ENCODE data around the gene CDK10.

The CDK10 gene

GRCh38 chr16:89686520-89687091, at the start of gene CDK10:
Gene CDK10, plus strand, starts transcription at chr16:89686689. Its CDS starts 22 bp downstream, at chr16:89686711.
- in situ Hi-C loops (cut with HindIII; ENCODE audit: low sequenced_read_pairs) = no loop called here
- DNase-seq (ENCODE audit: low read depth, low spot score) = peak; percentile 90
- TF ChIP-seq CTCF (IDR thresholded peaks at IDR 0.05; ENCODE audit: low read depth, low read length) = no peak
- H3K4me3 ChIP-seq (ENCODE audit: low read depth, low read length) = peak within 1 kb of the TSS; percentile 60

GRCh38 chr16:89637379-89637778, 49.1 kb upstream of the CDK10 start:
- in situ Hi-C loops (cut with HindIII; ENCODE audit: low sequenced_read_pairs) = no loop called here
- no peak for DNase-seq (ENCODE audit: low read depth, low spot score)
- TF ChIP-seq CTCF (IDR thresholded peaks at IDR 0.05; ENCODE audit: low read depth, low read length) = no peak
- H3K4me3 ChIP-seq (ENCODE audit: low read depth, low read length) = no peak overlapping the region

- DNase-seq (ENCODE audit: low read depth, low spot score) = no peak
- in situ Hi-C loops (cut with HindIII; ENCODE audit: low sequenced_read_pairs) = no loop called here
- no peak overlapping the region for H3K4me3 ChIP-seq (ENCODE audit: low read depth, low read length)
- no peak for TF ChIP-seq CTCF (IDR thresholded peaks at IDR 0.05; ENCODE audit: low read depth, low read length)
Measured at GRCh38 chr16:89638455-89638854, 48.0 kb upstream of the CDK10 start.

GRCh38 chr16:89639385-89639784, 47.1 kb upstream of the CDK10 start:
- DNase-seq (ENCODE audit: low read depth, low spot score) = no peak
- in situ Hi-C loops (cut with HindIII; ENCODE audit: low sequenced_read_pairs) = no loop called here
- no peak overlapping the region for H3K4me3 ChIP-seq (ENCODE audit: low read depth, low read length)
- TF ChIP-seq CTCF (IDR thresholded peaks at IDR 0.05; ENCODE audit: low read depth, low read length) = no peak

GRCh38 chr16:89641458-89642119, 44.9 kb upstream of the CDK10 start:
- in situ Hi-C loops (cut with HindIII; ENCODE audit: low sequenced_read_pairs) = no loop called here
- DNase-seq (ENCODE audit: low read depth, low spot score) = no peak
- no peak for TF ChIP-seq CTCF (IDR thresholded peaks at IDR 0.05; ENCODE audit: low read depth, low read length)

GRCh38 chr16:89642574-89642973, 43.9 kb upstream of the CDK10 start:
- no peak overlapping the region for H3K4me3 ChIP-seq (ENCODE audit: low read depth, low read length)
- no peak for DNase-seq (ENCODE audit: low read depth, low spot score)
- in situ Hi-C loops (cut with HindIII; ENCODE audit: low sequenced_read_pairs) = no loop called here
- TF ChIP-seq CTCF (IDR thresholded peaks at IDR 0.05; ENCODE audit: low read depth, low read length) = no peak

More at GRCh38 chr16:89641458-89642119, 44.9 kb upstream of the CDK10 start:
- H3K4me3 ChIP-seq (ENCODE audit: low read depth, low read length) = no peak overlapping the region

Measured in astrocyte of the spinal cord (primary cell).